HEK293T (cell line): ENCODE results near the gene TRNP1.

Source experiments
- ARNT ChIP-seq: fragments of 450-650 bp; IDR thresholded peaks from 2 replicates; pipeline ENCODE4 v1.6.1; 2017; ENCODE audit warnings: mild to moderate bottlenecking
- BHLHE40 ChIP-seq: fragments of 450-650 bp; IDR thresholded peaks from 2 replicates; pipeline ENCODE4 v1.6.1; 2016; ENCODE audit warnings: mild to moderate bottlenecking, moderate library complexity, borderline replicate concordance
- CTBP1 ChIP-seq: fragments of 450-650 bp; IDR thresholded peaks from 2 replicates; pipeline ENCODE4 v1.6.1; 2016; ENCODE audit warnings: borderline replicate concordance
- ELF4 ChIP-seq: fragments of 450-650 bp; IDR thresholded peaks from 2 replicates; pipeline ENCODE4 v1.6.1; 2017; ENCODE audit warnings: antibody characterized with exemption
- FOXA1 ChIP-seq: fragments of 450-650 bp; IDR thresholded peaks from 2 replicates; pipeline ENCODE4 v1.6.1; 2016; ENCODE audit warnings: mild to moderate bottlenecking
- FOXK2 ChIP-seq: fragments of 450-650 bp; IDR thresholded peaks from 2 replicates; pipeline ENCODE4 v1.6.1; 2016; ENCODE audit warnings: mild to moderate bottlenecking
- FOXM1 ChIP-seq: fragments of 450-650 bp; IDR thresholded peaks from 2 replicates; pipeline ENCODE4 v1.6.1; 2017; ENCODE audit warnings: mild to moderate bottlenecking, borderline replicate concordance
- LEF1 ChIP-seq: fragments of 450-650 bp; IDR thresholded peaks from 2 replicates; pipeline ENCODE4 v1.6.1; 2017; ENCODE audit warnings: mild to moderate bottlenecking, borderline replicate concordance
- NFRKB ChIP-seq: fragments of 450-650 bp; IDR thresholded peaks from 2 replicates; pipeline ENCODE4 v1.6.1; 2016; ENCODE audit warnings: mild to moderate bottlenecking, moderate library complexity
- PKNOX1 ChIP-seq: fragments of 450-650 bp; IDR thresholded peaks from 2 replicates; pipeline ENCODE4 v1.6.1; 2016
- SP1 ChIP-seq: fragments of 450-650 bp; IDR thresholded peaks from 2 replicates; pipeline ENCODE4 v1.6.1; 2017
- SUZ12 ChIP-seq: fragments of 450-650 bp; IDR thresholded peaks from 2 replicates; pipeline ENCODE4 v1.6.1; 2016; ENCODE audit warnings: mild to moderate bottlenecking
- TARDBP ChIP-seq: fragments of 450-650 bp; IDR thresholded peaks from 2 replicates; pipeline ENCODE4 v1.6.1; 2016
- ZNF384 ChIP-seq: fragments of 450-650 bp; IDR thresholded peaks from 2 replicates; pipeline ENCODE4 v1.6.1; 2016

- no peak for TF ChIP-seq SP1
- no peak for TF ChIP-seq ARNT
- TF ChIP-seq ZNF384, result no peak
- no peak for TF ChIP-seq CTBP1
- TF ChIP-seq LEF1, result no peak
- no peak for TF ChIP-seq FOXM1
- TF ChIP-seq FOXK2, result no peak
- no peak for TF ChIP-seq ELF4
- TF ChIP-seq PKNOX1, result no peak
- no peak for TF ChIP-seq BHLHE40
- TF ChIP-seq SUZ12, result no peak
- no peak for TF ChIP-seq TARDBP
- TF ChIP-seq FOXA1, result no peak
- TF ChIP-seq NFRKB, result no peak
Observed at GRCh38 chr1:26949926-26950319, 43.6 kb upstream of the TRNP1 start.
